Stomach smooth muscle (tissue), 2 donors: Measurements from ENCODE around the gene CCNI2.

ENCODE experiments used
- H3K27ac ChIP-seq: one replicate; pipeline ENCODE4 v1.7.0; 2013; ENCODE audit warnings: mild to moderate bottlenecking, low read length, inconsistent platforms
- H3K27me3 ChIP-seq, 2 donors: one replicate each; pipeline ENCODE4 v1.7.0; 2013; ENCODE audit warnings: low read length in 2 of 2; ENCODE audit not compliant: insufficient read depth in 2 of 2, control insufficient read depth in 1 of 2
- H3K36me3 ChIP-seq, 2 donors: one replicate each; pipeline ENCODE4 v1.7.0; 2013; ENCODE audit warnings: low read length in 2 of 2; ENCODE audit not compliant: control insufficient read depth in 2 of 2, insufficient read depth in 2 of 2
- H3K4me1 ChIP-seq: one replicate; pipeline ENCODE4 v1.7.0; 2013; ENCODE audit warnings: low read length; ENCODE audit not compliant: control insufficient read depth, insufficient read depth
- H3K4me3 ChIP-seq, 2 donors: one replicate each; pipeline ENCODE4 v1.7.0; 2013; ENCODE audit warnings: low read length in 2 of 2
- H3K9ac ChIP-seq, 2 donors: one replicate each; pipeline ENCODE4 v1.7.0; 2013; ENCODE audit warnings: low read length in 2 of 2, mild to moderate bottlenecking in 1 of 2
- H3K9me3 ChIP-seq, 2 donors: one replicate each; pipeline ENCODE4 v1.7.0; 2013; ENCODE audit warnings: low read length in 2 of 2; ENCODE audit not compliant: control insufficient read depth in 2 of 2
- donor health status: healthy.
- donor health status: Pancreatic carcinoma.

Gene CCNI2

GRCh38 chr5:132736853-132737833 is 10.1 kb upstream of the CCNI2 start, which contains the start of gene KIF3A:
Gene KIF3A (minus strand): TSS chr5:132737546. CDS start chr5:132737419, 127 bp downstream.
- peak within 1 kb of the TSS; percentile 66 to 72 for H3K9ac ChIP-seq
- no peaks in the 10 kb centered on the region for H3K27me3 ChIP-seq
- H3K9me3 ChIP-seq: no peaks in the 10 kb centered on the region
- H3K4me3 ChIP-seq: peak within 1 kb of the TSS; percentile 83 to 93
- no peak within 1 kb of the TSS for H3K27ac ChIP-seq
- peaks cover 13% of the 10 kb centered on the region for H3K4me1 ChIP-seq
- H3K36me3 ChIP-seq: no peaks in the 10 kb centered on the region

DNA sequence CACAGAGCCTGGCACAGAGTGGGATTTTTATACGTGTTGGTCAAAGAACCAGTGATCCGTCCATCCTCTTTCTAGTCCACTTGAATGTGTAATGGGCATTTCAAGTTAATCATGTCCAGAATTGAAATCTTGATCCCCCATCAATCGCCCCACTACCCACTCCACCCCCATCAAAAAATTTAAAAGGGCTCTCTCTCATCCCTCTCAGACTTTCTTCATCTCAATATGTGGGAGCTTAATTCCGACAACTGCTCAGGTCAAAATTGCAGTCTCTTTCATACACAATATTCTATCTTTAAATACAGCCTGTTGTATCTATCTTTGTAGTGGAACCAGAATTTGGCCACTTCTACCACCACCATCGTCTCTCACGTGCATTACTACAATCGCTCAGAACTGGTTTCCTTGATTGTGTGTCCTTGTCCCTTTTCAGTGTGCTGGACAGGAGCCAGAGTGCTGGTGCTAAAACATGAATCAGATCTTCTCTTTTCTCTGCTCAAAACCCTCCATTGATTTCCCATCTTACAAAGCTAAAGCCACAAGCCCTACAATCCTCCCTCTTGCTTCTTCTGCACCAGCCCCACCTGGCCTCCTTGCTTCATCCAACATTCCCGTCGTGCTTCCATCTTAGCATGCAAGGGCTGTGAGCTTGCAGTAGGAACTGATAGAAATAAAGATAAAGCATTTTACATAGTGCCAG is 9.1 kb upstream of the CCNI2 start:
- Histone ChIP-seq H3K36me3 (no peaks in the 10 kb centered on the region), H3K4me3 (peak overlapping the region; percentile 83 to 93), H3K9me3 (peaks cover 0 to 2% of the 10 kb centered on the region in 2 donors), H3K27ac (no peak overlapping the region), H3K4me1 (peaks cover 13% of the 10 kb centered on the region), H3K27me3 (no peaks in the 10 kb centered on the region), H3K9ac (peak overlapping the region in 1 of 2 donors; percentile 37)

- peaks cover 0 to 2% of the 10 kb centered on the region in 2 donors for H3K9me3 ChIP-seq
- H3K27me3 ChIP-seq: no peaks in the 10 kb centered on the region
- H3K4me3 ChIP-seq: no peak overlapping the region
- H3K4me1 ChIP-seq: peaks cover 13% of the 10 kb centered on the region
- H3K36me3 ChIP-seq: no peaks in the 10 kb centered on the region
- H3K27ac ChIP-seq: no peak overlapping the region
- no peak overlapping the region for H3K9ac ChIP-seq
Observed at GRCh38 chr5:132739232-132739631, 8.0 kb upstream of the CCNI2 start.

DNA sequence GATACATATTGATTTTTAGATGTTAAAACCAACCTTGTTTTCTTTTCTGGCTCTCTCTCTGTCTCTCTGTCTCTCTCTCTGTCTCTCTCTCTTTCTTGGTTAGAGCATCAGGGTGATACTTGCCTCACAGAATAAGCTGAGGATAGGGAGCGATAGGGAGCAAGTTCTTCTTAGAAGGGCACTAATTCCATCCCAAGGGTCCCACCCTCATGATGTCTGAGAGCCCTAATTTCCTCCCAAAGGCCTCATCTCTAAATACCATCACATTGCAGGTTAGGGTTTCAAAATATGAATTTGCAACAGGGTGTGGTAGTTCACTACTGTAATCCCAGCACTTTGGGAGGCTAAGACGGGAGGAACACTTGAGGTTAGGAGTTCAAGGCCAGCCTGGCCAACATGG is 5.1 kb upstream of the CCNI2 start:
- H3K4me3 ChIP-seq: no peak overlapping the region
- no peak overlapping the region for H3K27ac ChIP-seq
- H3K4me1 ChIP-seq: peaks cover 10% of the 10 kb centered on the region
- H3K27me3 ChIP-seq: peaks cover 9 to 14% of the 10 kb centered on the region in 2 donors
- no peaks in the 10 kb centered on the region for H3K36me3 ChIP-seq
- no peak overlapping the region for H3K9ac ChIP-seq
- H3K9me3 ChIP-seq: peaks cover 0 to 2% of the 10 kb centered on the region in 2 donors

GRCh38 chr5:132742626-132743025 is 4.6 kb upstream of the CCNI2 start:
- Histone ChIP-seq H3K9me3 (peaks cover 0 to 2% of the 10 kb centered on the region in 2 donors), H3K36me3 (no peaks in the 10 kb centered on the region), H3K4me1 (peaks cover 12% of the 10 kb centered on the region), H3K4me3 (no peak overlapping the region), H3K9ac (no peak overlapping the region), H3K27me3 (peaks cover 10 to 19% of the 10 kb centered on the region in 2 donors), H3K27ac (no peak overlapping the region)

DNA sequence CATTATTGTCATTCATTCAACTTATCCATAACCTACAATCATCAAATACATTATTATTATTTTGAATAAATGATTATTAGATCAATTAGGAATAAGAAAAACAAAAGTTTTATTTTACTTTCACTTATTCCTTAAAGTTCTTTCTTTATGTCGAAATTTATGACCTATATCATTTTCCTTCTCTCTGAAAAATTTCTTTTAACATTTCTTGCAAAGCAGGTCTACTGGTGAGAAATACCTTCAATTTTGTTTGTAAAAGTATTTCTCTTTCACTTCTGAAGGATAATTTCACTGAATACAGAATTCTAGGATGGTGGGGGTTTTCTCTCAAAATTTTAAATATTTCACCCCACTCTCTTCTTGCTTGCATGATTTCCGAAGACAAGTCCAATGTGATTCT is 2.6 kb upstream of the CCNI2 start:
- H3K27me3 ChIP-seq: peaks cover 14 to 24% of the 10 kb centered on the region in 2 donors

GRCh38 chr5:132746592-132746953 is 653 bp upstream of the CCNI2 start:
- H3K4me3 ChIP-seq: peak overlapping the region in 1 of 2 donors; percentile 61

More for the DNA sequence above, 2.6 kb upstream of the CCNI2 start:
- H3K4me3 ChIP-seq: no peak overlapping the region
- H3K9me3 ChIP-seq: peaks cover 0 to 2% of the 10 kb centered on the region in 2 donors
- no peak overlapping the region for H3K27ac ChIP-seq
- peaks cover 13% of the 10 kb centered on the region for H3K4me1 ChIP-seq
- H3K9ac ChIP-seq: no peak overlapping the region
- H3K36me3 ChIP-seq: no peaks in the 10 kb centered on the region

GRCh38 chr5:132747616-132748440 is 602 bp downstream of the CCNI2 start:
- Histone ChIP-seq H3K27ac (no peak overlapping the region), H3K9ac (no peak overlapping the region), H3K9me3 (no peaks in the 10 kb centered on the region), H3K4me3 (peak overlapping the region in 1 of 2 donors; percentile 61), H3K27me3 (peaks cover 14 to 24% of the 10 kb centered on the region in 2 donors), H3K4me1 (peaks cover 13% of the 10 kb centered on the region), H3K36me3 (peaks cover 0 to 2% of the 10 kb centered on the region in 2 donors)

More at GRCh38 chr5:132746592-132746953, 653 bp upstream of the CCNI2 start:
- Histone ChIP-seq H3K27ac (no peak overlapping the region), H3K36me3 (no peaks in the 10 kb centered on the region), H3K9me3 (peaks cover 0 to 2% of the 10 kb centered on the region in 2 donors), H3K27me3 (peaks cover 14 to 24% of the 10 kb centered on the region in 2 donors), H3K9ac (no peak overlapping the region), H3K4me1 (peaks cover 13% of the 10 kb centered on the region)

- Histone ChIP-seq H3K4me1 (peaks cover 13% of the 10 kb centered on the region), H3K36me3 (peaks cover 0 to 2% of the 10 kb centered on the region in 2 donors), H3K27me3 (peaks cover 14 to 24% of the 10 kb centered on the region in 2 donors), H3K4me3 (no peak overlapping the region), H3K27ac (no peak overlapping the region), H3K9ac (no peak overlapping the region), H3K9me3 (no peaks in the 10 kb centered on the region)
Observed at GRCh38 chr5:132748522-132749000, 1.3 kb downstream of the CCNI2 start.

GRCh38 chr5:132749506-132749905 is 2.3 kb downstream of the CCNI2 start:
- Histone ChIP-seq H3K27me3 (peaks cover 14 to 24% of the 10 kb centered on the region in 2 donors), H3K4me1 (peaks cover 13% of the 10 kb centered on the region), H3K27ac (no peak overlapping the region), H3K9me3 (no peaks in the 10 kb centered on the region), H3K36me3 (peaks cover 0 to 2% of the 10 kb centered on the region in 2 donors), H3K4me3 (no peak overlapping the region), H3K9ac (no peak overlapping the region)
